KBM-7 (cell line): ENCODE measurements around the gene FBF1.
"Not testable (repeated sequence)": the region's sequence is repeated elsewhere in the genome, so short reads cannot be mapped to it uniquely, and the experiment has no call there.

Experiments used
- DNase-seq: peaks from one replicate; pipeline ENCODE4 v3.0.0-alpha.2; 2015
- in situ Hi-C: fragments of 300-500 bp; cut with MboI; formaldehyde crosslinking; loops from 2 replicates; pipeline ENCODE4 v1.14.3; 2020; ENCODE audit warnings: low sequenced_read_pairs, low pct_unique_long_range_greater_than_20kb, mixed read lengths

The FBF1 gene, protein sequence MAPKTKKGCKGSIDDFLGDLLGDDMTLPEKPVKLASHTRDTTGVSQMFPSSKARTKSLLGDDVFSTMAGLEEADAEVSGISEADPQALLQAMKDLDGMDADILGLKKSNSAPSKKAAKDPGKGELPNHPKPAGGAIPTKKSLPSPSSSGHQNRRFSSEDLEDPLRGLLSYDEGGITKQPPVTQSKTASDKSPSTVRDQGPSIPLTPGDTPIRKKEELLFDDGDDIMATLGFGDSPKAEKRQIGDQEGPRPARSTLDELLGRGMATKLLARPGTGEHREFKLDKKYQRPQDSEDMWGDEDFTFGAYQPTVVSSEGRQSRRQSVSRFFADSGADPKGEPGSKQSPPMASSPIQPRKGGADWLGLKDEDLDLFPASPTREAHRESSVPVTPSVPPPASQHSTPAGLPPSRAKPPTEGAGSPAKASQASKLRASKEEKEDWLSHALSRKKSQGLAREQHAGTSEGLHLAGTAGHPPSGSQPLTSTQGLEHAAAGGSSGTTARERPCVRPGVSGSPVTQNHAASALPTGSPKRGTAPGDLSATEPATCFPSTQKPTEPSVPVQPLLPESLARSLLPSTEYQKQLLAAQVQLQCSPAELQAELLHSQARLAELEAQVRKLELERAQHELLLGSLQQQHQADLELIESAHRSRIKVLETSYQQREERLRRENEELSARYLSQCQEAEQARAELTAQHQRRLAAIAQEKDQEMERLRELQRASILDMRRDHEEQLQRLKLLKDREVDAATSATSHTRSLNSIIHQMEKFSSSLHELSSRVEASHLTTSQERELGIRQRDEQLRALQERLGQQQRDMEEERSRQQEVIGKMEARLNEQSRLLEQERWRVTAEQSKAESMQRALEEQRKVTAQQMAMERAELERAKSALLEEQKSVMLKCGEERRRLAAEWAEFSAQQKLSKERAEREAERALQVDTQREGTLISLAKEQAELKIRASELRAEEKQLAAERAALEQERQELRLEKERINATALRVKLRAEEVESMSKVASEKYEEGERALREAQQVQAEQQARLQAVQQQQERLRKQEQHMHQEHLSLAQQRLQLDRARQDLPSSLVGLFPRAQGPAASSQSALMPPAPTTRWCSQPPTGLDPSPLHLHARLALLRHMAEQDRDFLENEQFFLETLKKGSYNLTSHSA

GRCh38 chr17:75940727-75941441 lies at the start of gene FBF1:
FBF1 (minus strand) TSS chr17:75941042; CDS start chr17:75938149, 2,893 bp downstream.
- in situ Hi-C loops: no loop called here

GRCh38 chr17:75987041-75987440 lies 46.2 kb upstream of the FBF1 start:
- in situ Hi-C loops: no loop called here
- no peak for DNase-seq

More at GRCh38 chr17:75940727-75941441, at the start of gene FBF1:
- DNase-seq: peak; percentile 95

DNA sequence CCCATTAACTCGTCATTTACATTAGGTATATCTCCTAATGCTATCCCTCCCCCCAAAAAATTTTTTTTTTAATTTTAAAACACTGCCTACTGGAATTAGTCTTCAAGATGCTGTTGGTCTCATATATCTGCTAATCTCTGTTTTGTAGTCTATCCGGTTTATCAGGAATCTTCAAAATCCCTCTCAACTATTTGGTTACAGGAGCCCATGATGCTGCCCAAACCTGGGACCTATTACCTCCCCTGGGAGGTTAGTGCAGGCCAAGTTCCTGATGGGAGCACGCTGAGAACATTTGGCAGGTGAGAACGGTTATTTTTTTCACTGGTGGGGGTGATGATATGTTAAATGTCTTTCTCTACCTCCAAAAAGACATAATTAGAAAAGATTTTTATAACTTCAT lies 45.1 kb upstream of the FBF1 start:
- DNase-seq: no peak
- in situ Hi-C loops: no loop called here

GRCh38 chr17:75983501-75984181 lies 42.8 kb upstream of the FBF1 start:
- in situ Hi-C loops: no loop called here
- peak; percentile 14 for DNase-seq

DNA sequence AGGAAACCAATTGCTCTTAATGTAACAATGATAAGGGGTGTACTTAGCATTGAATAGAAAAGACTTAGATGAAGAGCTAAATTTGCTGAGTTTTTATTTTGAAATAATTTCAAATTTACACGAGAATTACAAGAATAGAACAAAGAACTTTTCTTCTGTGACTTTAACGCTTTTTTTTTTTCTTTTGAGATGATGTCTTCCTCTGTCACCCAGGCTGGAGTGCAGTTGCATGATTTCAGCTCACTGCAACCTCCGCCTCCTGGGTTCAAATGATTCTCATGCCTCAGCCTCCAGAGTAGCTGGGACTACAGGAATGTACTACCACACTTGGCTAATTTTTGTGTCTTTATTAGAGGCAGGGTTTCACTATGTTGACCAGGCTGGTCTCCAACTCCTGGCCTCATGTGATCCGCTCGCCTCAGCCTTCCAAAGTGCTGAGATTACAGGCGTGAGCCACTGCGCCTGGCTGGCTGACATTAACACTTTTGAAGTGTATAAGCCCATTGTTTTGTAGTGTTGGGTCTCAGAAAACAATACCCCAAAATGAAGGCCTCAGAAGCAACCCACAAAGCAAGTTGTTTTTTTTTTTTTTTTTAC lies 40.3 kb upstream of the FBF1 start:
- no peak for DNase-seq
- in situ Hi-C loops: no loop called here

GRCh38 chr17:75980188-75981018 lies 39.6 kb upstream of the FBF1 start:
- DNase-seq: no peak
- in situ Hi-C loops: no loop called here

DNA sequence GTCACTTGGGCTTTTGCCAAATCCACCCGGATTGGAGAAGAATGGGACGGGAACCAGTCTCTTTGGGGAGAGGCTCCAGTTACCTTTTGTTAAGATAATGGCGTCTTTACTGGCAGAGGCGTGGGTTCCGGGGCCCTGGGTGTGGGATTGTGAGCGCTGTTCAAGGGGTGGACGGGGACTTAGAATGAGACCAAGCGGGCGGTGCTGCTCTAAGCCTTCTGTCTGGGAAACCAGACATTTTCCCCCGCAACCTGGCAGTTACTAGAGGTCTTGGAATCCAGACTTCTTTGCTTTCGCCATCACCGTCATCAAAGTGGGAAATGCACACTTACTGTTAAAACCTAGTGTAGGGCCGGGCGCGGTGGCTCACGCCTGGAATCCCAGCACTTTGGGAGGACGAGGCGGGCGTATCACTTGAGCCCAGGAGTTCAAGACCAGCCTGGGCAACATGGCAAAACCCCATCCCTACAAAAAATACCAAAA lies 38.9 kb upstream of the FBF1 start:
- in situ Hi-C loops: no loop called here
- DNase-seq: no peak

DNA sequence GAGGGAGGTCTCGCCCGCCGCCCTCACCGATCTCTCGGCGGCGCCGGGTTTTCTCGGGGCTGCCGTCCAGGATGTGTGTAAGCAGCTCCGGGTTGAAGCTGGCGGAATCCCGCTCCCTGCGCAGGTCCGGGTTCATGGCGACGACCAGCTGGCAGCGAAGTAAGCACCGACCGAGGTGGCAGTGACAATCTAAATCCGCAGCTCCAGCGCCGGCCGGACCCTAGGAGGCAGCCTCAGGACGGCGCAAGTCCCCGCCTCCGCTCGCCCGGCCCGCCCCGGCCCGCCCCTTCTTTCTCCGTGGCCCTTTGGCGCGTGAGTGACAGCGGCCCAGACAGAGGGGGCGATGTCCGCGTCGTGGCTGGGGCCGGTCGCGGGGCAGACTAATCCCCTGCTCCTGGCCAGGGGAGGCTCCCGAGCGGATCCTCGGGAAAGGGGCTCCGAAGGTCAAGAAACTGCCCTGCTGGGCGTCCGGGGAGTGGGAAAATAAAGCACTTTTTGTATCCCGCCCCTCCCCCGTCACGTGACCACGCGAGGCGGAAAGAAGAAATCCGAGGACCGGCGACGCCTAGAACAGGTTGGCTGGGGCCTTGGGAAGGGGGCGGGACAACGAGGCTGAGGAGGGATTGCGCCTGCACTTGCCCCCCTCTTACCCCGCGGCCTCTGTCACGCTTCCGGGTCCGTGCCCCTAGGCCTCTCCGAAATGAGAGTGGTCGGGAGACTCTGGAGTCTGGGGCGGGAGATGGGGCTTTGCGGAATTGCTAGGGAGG lies 38.3 kb upstream of the FBF1 start, which contains the start of the genes ACOX1 and TEN1:
Gene ACOX1 (minus strand): TSS at position 229 of the 767 bp plus-strand sequence. CDS start 93 bp downstream, at position 136.
Gene TEN1 (plus strand): TSS at position 303 of the 767 bp plus-strand sequence. CDS start 6,953 bp downstream, outside the sequence.
- in situ Hi-C loops: no loop called here
- peak; percentile 97 for DNase-seq

DNA sequence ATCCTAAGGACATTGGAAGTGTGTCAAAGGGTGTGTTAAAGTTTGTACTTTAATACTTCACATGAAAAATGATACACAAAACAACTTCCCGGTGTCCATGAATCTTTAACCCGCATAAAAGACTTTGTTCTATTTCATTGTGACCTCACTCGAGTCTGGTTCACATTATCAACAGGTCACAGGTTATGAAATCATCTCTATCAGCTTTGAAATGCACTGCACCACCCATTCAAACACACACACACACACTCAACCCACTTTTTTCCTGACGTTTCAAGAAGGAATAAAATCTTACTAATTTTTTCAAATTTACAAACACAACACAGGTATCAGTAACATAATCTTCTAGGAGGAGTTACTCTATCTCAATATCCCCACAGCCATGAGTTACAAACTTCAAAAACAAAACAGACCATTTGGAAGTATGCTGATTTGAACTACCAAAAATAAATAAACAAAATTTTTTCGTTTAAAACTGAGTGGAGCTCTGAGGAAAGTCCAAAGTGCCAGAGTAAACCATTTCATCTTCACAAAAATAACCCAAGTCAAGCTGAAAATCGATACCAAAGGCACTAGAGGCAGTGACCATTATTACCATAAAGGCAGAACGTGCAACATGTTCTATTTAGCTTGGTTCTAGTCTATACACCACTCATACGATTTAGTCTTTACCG lies 35.5 kb upstream of the FBF1 start:
- DNase-seq: no peak
- in situ Hi-C loops: no loop called here

DNA sequence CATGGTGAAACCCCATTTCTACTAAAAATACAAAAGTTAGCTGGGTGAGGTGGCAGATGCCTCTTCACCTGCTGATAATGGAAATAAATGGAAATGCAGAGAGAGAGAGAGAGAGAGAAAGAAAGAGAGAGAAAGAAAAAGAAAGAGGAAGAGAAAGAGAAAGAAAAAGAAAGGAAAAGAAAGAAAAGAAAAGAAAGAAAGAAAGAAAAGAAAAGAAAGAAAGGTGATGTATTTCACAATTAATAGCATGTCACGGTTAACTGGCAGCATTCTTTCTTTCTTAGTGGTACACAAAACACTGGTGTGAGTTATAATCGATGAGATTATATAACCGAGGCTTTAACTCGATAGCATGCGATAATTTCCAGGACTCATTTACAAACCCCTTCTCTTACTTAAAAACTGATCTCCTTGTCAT lies 34.9 kb upstream of the FBF1 start:
- DNase-seq: no peak
- in situ Hi-C loops: no loop called here

DNA sequence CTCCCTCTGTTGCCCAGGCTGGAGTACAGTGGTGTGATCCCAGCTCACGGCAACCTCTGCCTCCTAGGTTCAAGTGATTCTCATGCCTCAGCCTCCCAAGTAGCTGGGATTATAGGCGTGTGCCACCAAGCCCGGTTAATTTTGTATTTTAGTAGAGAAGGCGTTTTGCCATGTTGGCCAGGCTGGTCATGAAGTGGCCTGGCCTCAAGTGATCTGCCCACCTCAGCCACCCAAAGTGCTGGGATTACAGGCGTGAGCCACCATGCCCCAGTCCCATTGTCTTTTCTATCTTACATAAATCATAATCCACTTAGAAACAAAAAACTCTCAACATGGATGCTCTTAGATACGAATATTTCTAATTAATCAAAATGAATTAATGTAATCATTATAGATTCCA lies 34.3 kb upstream of the FBF1 start:
- DNase-seq, in situ Hi-C loops: not testable (repeated sequence)

GRCh38 chr17:75970626-75971025 lies 29.8 kb upstream of the FBF1 start:
- in situ Hi-C loops: no loop called here
- no peak for DNase-seq

DNA sequence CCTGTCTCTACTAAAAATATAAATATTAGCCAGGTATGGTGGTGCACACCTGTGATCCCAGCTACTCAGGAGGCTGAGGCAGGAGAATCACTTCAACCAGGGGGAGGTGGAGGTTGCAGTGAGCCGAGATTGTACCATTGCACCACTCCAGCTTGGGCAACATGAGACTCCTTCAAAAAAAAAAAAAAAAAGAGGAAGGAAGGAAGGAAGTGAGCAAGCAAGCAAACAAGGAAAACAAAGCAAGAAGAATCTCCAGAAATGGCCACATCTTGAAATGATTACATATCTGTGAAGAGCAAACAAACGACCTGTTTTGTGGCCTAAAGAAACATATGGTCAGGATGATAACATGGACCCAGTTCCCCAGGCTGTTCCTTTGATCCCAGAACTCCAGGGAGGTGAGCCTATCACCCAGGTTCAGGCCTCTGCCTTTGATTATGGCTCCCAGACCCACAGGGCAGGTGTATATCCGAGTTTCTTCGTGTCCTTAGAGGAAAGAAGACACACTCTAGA lies 29.2 kb upstream of the FBF1 start:
- in situ Hi-C loops: no loop called here
- peak; percentile 53 for DNase-seq

DNA sequence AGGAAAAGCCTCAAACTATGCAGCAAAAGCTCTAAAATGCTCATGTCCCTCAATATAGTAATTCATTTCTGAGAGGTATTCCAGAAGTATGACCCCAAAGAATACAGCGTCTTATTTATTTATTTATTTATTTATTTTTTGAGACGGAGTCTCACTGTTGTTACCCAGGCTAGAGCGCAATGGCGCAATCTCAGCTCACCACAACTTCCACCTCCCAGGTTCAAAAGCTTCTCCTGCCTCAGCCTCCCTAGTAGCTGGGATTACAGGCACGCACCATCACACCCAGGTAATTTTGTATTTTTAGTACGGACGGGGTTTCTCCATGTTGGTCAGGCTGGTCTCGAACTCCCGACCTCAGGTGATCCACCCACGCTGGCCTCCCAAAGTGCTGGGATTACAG lies 28.2 kb upstream of the FBF1 start:
- in situ Hi-C loops, DNase-seq: not testable (repeated sequence)

- in situ Hi-C loops: no loop called here
- DNase-seq: no peak
Observed at GRCh38 chr17:75965468-75965867, 24.6 kb upstream of the FBF1 start.
